NCI-H345 treated with DMSO at 0.1 percent for 48 hours (cell line): ENCODE data around the gene POLR2A.
"Not testable (repeated sequence)": the region's sequence is repeated elsewhere in the genome, so short reads cannot be mapped to it uniquely, and the experiment has no call there.

ENCODE experiments used
- DNase-seq: peaks from one replicate; lab custom pipeline; 2025; ENCODE audit not compliant: unreplicated experiment; lab: John Stamatoyannopoulos, UW

Gene POLR2A

GRCh38 chr17:7460850-7461660 is 23.1 kb upstream of the POLR2A start:
- no peak for DNase-seq

- DNase-seq = no peak
Observed at GRCh38 chr17:7462474-7463371, 21.4 kb upstream of the POLR2A start.

- no peak for DNase-seq
Observed at GRCh38 chr17:7463372-7463846, 20.8 kb upstream of the POLR2A start.

- no peak for DNase-seq
Observed at GRCh38 chr17:7464081-7464480, 20.1 kb upstream of the POLR2A start.

GRCh38 chr17:7465597-7466275 is 18.4 kb upstream of the POLR2A start:
- DNase-seq = no peak

GRCh38 chr17:7466318-7466638 is 17.9 kb upstream of the POLR2A start:
- no peak for DNase-seq

- DNase-seq = no peak
Observed at GRCh38 chr17:7466639-7467341, 17.4 kb upstream of the POLR2A start.

GRCh38 chr17:7467498-7467897 is 16.7 kb upstream of the POLR2A start:
- no peak for DNase-seq

GRCh38 chr17:7468290-7468689 is 15.9 kb upstream of the POLR2A start:
- DNase-seq = no peak

- no peak for DNase-seq
Observed at GRCh38 chr17:7468804-7469389, 15.3 kb upstream of the POLR2A start.

- DNase-seq = not testable (repeated sequence)
Observed at GRCh38 chr17:7469843-7470242, 14.3 kb upstream of the POLR2A start.

- DNase-seq = not testable (repeated sequence)
Observed at GRCh38 chr17:7470457-7470973, 13.7 kb upstream of the POLR2A start.

GRCh38 chr17:7471729-7472128 is 12.4 kb upstream of the POLR2A start:
- no peak for DNase-seq

GRCh38 chr17:7474767-7475166 is 9.4 kb upstream of the POLR2A start:
- DNase-seq = not testable (repeated sequence)

GRCh38 chr17:7475764-7476422 is 8.3 kb upstream of the POLR2A start:
- no peak for DNase-seq

GRCh38 chr17:7476494-7476893 is 7.7 kb upstream of the POLR2A start:
- no peak for DNase-seq

- no peak for DNase-seq
Observed at GRCh38 chr17:7476951-7477350, 7.2 kb upstream of the POLR2A start.

- DNase-seq = no peak
Observed at GRCh38 chr17:7477392-7478275, 6.5 kb upstream of the POLR2A start.
